HEK293T (cell line): ENCODE results near the gene OR4K15.
"Not testable (repeated sequence)": the region's sequence is repeated elsewhere in the genome, so short reads cannot be mapped to it uniquely, and the experiment has no call there.

Experiments used
- CTCF ChIA-PET: fragments of 350-600 bp; formaldehyde crosslinking; extraction: SDS; loops from one replicate; lab custom pipeline; 2021; ENCODE audit warnings: antibody characterized with exemption, inconsistent platforms; lab: Yijun Ruan, JAX
- POLR2A ChIA-PET: fragments of 350-600 bp; formaldehyde crosslinking; extraction: SDS; loops from one replicate; lab custom pipeline; 2020; ENCODE audit warnings: antibody characterized with exemption, inconsistent platforms; lab: Yijun Ruan, JAX
- DNase-seq: peaks from one replicate; pipeline ENCODE4 v3.0.0; 2012; ENCODE audit warnings: mixed read lengths; ENCODE audit errors: extremely low spot score
- ARNT ChIP-seq: fragments of 450-650 bp; IDR thresholded peaks from 2 replicates; pipeline ENCODE4 v1.6.1; 2017; ENCODE audit warnings: mild to moderate bottlenecking
- BHLHE40 ChIP-seq: fragments of 450-650 bp; IDR thresholded peaks from 2 replicates; pipeline ENCODE4 v1.6.1; 2016; ENCODE audit warnings: mild to moderate bottlenecking, moderate library complexity, borderline replicate concordance
- CTBP1 ChIP-seq: fragments of 450-650 bp; IDR thresholded peaks from 2 replicates; pipeline ENCODE4 v1.6.1; 2016; ENCODE audit warnings: borderline replicate concordance
- ELF4 ChIP-seq: fragments of 450-650 bp; IDR thresholded peaks from 2 replicates; pipeline ENCODE4 v1.6.1; 2017; ENCODE audit warnings: antibody characterized with exemption
- FOXA1 ChIP-seq: fragments of 450-650 bp; IDR thresholded peaks from 2 replicates; pipeline ENCODE4 v1.6.1; 2016; ENCODE audit warnings: mild to moderate bottlenecking
- FOXK2 ChIP-seq: fragments of 450-650 bp; IDR thresholded peaks from 2 replicates; pipeline ENCODE4 v1.6.1; 2016; ENCODE audit warnings: mild to moderate bottlenecking
- FOXM1 ChIP-seq: fragments of 450-650 bp; IDR thresholded peaks from 2 replicates; pipeline ENCODE4 v1.6.1; 2017; ENCODE audit warnings: mild to moderate bottlenecking, borderline replicate concordance
- HDGF ChIP-seq: fragments of 450-650 bp; IDR thresholded peaks from 2 replicates; pipeline ENCODE4 v1.6.1; 2017; ENCODE audit warnings: antibody characterized with exemption, borderline replicate concordance
- L3MBTL2 ChIP-seq: fragments of 450-650 bp; conservative IDR thresholded peaks from 2 replicates; pipeline ENCODE4 v1.6.1; 2016; ENCODE audit warnings: mild to moderate bottlenecking
- LEF1 ChIP-seq: fragments of 450-650 bp; IDR thresholded peaks from 2 replicates; pipeline ENCODE4 v1.6.1; 2017; ENCODE audit warnings: mild to moderate bottlenecking, borderline replicate concordance
- NFRKB ChIP-seq: fragments of 450-650 bp; IDR thresholded peaks from 2 replicates; pipeline ENCODE4 v1.6.1; 2016; ENCODE audit warnings: mild to moderate bottlenecking, moderate library complexity
- PKNOX1 ChIP-seq: fragments of 450-650 bp; IDR thresholded peaks from 2 replicates; pipeline ENCODE4 v1.6.1; 2016
- SP1 ChIP-seq: fragments of 450-650 bp; IDR thresholded peaks from 2 replicates; pipeline ENCODE4 v1.6.1; 2017
- SUZ12 ChIP-seq: fragments of 450-650 bp; IDR thresholded peaks from 2 replicates; pipeline ENCODE4 v1.6.1; 2016; ENCODE audit warnings: mild to moderate bottlenecking
- TARDBP ChIP-seq: fragments of 450-650 bp; IDR thresholded peaks from 2 replicates; pipeline ENCODE4 v1.6.1; 2016
- ZNF384 ChIP-seq: fragments of 450-650 bp; IDR thresholded peaks from 2 replicates; pipeline ENCODE4 v1.6.1; 2016

OR4K15 gene, protein sequence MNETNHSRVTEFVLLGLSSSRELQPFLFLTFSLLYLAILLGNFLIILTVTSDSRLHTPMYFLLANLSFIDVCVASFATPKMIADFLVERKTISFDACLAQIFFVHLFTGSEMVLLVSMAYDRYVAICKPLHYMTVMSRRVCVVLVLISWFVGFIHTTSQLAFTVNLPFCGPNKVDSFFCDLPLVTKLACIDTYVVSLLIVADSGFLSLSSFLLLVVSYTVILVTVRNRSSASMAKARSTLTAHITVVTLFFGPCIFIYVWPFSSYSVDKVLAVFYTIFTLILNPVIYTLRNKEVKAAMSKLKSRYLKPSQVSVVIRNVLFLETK

GRCh38 chr14:19975291-19975690, at the start of gene OR4K15:
Gene OR4K15 (plus strand): TSS chr14:19975591. CDS start chr14:19975591, 0 bp downstream.
- TF ChIP-seq NFRKB (no peak), FOXM1 (no peak), FOXA1 (no peak), CTBP1 (no peak), SP1 (no peak), ELF4 (no peak), HDGF (no peak), PKNOX1 (no peak), FOXK2 (no peak), SUZ12 (no peak), ARNT (no peak)
- no peak for DNase-seq
- CTCF ChIA-PET: no interaction called here
- POLR2A ChIA-PET: no interaction called here

DNA sequence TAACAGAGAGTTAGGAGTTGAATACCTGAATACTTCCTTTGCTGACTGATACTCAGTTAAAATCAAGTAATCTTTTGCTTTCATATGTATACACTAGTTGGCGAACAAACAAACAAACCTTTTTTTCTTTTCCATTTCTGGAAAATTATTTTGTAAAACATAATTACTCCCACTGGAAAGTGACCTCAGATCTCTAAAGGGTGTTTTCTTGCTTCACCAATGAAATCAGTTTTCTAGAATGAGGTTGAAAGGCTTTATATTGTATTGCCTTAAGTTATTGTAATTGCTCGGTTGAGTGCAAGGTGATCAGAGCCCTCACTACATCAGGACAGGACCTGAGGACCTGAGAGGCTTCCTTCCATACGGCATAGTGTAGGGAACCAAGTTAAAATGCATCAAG, 44.8 kb upstream of the OR4K15 start, which contains the start of gene OR4K1:
Gene OR4K1, plus strand, starts transcription at position 301 of the 400 bp plus-strand sequence. CDS start 4,750 bp downstream, outside the sequence.
- POLR2A ChIA-PET: no interaction called here
- CTCF ChIA-PET: no interaction called here
- TF ChIP-seq BHLHE40: no peak
- no peak for TF ChIP-seq FOXA1
- TF ChIP-seq NFRKB: no peak
- TF ChIP-seq SUZ12: no peak
- no peak for TF ChIP-seq FOXM1
- TF ChIP-seq SP1: no peak
- TF ChIP-seq FOXK2: no peak
- TF ChIP-seq TARDBP: no peak
- TF ChIP-seq CTBP1: no peak

DNA sequence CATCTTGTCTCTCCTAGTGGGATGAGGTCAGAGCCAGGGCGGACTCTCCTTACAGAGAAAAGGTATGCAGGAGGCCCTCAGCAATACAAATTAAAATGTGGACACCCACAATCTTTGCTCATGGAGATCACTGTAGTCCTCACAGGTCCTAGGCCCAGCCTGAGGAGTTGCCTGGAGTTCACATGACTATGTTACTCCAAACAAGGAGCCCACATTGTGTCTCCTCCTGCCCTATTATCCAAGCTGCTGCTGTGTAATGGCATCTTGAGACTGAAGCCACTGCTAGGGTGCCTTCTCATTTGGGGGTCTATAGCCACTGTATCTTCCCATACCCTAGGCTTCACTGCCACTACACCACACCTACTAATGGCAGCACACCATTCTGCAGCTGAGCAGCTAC, 33.7 kb upstream of the OR4K15 start:
- TF ChIP-seq LEF1 (no peak), SP1 (no peak), BHLHE40 (no peak), HDGF (no peak), ELF4 (no peak), FOXA1 (no peak), L3MBTL2 (no peak), PKNOX1 (no peak), CTBP1 (no peak), NFRKB (no peak), FOXM1 (no peak), ARNT (no peak)
- POLR2A ChIA-PET: no interaction called here
- no peak for DNase-seq
- CTCF ChIA-PET: no interaction called here

More for the DNA sequence above, 44.8 kb upstream of the OR4K15 start, which contains the start of gene OR4K1:
- no peak for DNase-seq

GRCh38 chr14:19947413-19948090, 27.8 kb upstream of the OR4K15 start:
- ChIA-PET POLR2A (no interaction called here), CTCF (no interaction called here)
- DNase-seq: no peak
- TF ChIP-seq SUZ12 (no peak), NFRKB (no peak), ZNF384 (no peak), TARDBP (no peak), SP1 (no peak), FOXM1 (no peak), L3MBTL2 (no peak), HDGF (no peak), LEF1 (no peak), CTBP1 (no peak), ELF4 (no peak), FOXK2 (no peak)

DNA sequence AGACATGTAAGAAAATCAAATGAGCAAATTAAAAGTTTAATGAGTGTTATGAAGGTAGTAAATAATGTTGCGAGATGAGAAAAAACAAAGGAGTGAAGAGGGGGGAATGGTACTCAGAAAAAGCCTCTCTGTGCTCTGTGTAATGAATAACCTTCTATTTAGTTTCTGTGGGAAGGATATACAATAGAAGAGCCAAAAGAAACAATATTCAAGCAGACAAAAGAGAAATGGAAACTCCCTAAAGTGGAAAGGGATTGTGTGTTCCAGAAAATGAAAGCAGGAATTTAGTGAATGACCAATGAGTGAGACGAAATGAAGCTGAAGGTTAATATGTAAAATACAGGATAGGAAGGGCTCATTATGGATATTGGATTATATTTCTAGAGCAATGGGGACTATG, 26.2 kb upstream of the OR4K15 start:
- ChIA-PET POLR2A (no interaction called here), CTCF (no interaction called here)
- no peak for TF ChIP-seq PKNOX1
- no peak for TF ChIP-seq NFRKB
- TF ChIP-seq ZNF384: no peak
- no peak for TF ChIP-seq SUZ12
- no peak for TF ChIP-seq SP1
- no peak for TF ChIP-seq CTBP1
- no peak for TF ChIP-seq BHLHE40
- no peak for TF ChIP-seq FOXM1
- TF ChIP-seq FOXA1: no peak
- no peak for TF ChIP-seq ELF4
- TF ChIP-seq FOXK2: no peak
- TF ChIP-seq TARDBP: no peak
- TF ChIP-seq HDGF: no peak
- TF ChIP-seq ARNT: no peak
- TF ChIP-seq L3MBTL2: no peak
- no peak for TF ChIP-seq LEF1
- no peak for DNase-seq

GRCh38 chr14:19969735-19970134, 5.7 kb upstream of the OR4K15 start:
- POLR2A ChIA-PET, CTCF ChIA-PET, DNase-seq: not testable (repeated sequence)
